Ramos (cell line): ENCODE measurements around the gene RPS18.
"Not testable (repeated sequence)": the region's sequence is repeated elsewhere in the genome, so short reads cannot be mapped to it uniquely, and the experiment has no call there.

ENCODE experiments used
- in situ Hi-C: fragments of 300-500 bp; cut with MboI; formaldehyde crosslinking; loops from one replicate; pipeline ENCODE4 v1.14.3; 2022; ENCODE audit warnings: low sequenced_read_pairs; ENCODE audit not compliant: unreplicated experiment

Gene RPS18

DNA sequence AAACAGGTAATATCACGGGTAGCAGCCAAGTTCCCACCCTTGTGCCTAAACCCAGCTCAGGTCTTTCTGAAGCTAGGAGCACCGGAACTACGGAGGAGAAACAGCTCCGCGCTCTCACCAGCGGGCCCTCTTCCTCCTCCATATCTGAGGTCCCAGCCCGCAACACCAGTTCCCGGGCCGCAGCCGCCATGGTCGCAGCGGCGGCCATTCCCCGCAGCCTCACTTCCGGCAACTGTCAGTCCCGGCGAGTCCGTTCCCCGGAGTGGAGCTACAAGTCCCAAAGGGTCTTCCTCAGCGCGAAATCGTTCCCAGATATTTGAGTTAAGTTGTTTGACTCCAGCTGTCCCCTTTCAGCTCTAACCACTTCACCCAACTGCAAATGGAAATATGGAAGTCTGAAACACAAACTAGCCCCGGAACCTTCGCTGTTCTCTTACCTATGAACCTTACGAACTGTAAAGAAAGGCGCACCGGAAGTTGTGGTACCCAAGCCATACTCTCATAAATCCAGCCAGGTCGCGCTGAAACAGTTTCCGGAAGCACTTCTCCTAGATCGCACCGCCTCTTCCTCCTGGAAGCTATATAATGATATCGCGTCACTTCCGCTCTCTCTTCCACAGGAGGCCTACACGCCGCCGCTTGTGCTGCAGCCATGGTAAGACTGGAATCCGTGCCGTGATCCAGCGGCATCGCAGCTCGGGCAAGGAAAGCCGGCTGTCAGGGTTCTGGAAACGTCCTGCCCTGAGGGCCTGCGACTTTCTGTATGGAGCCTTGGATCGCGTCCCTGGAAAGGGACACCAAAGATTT is at the start of gene RPS18, which contains the start of gene VPS52:
Gene RPS18 (plus strand): TSS at position 608 of the 807 bp plus-strand sequence. CDS start 45 bp downstream, at position 653.
Gene VPS52 (minus strand): TSS at position 409 of the 807 bp plus-strand sequence. CDS start 201 bp downstream, at position 208.
- in situ Hi-C loops = no loop called here

DNA sequence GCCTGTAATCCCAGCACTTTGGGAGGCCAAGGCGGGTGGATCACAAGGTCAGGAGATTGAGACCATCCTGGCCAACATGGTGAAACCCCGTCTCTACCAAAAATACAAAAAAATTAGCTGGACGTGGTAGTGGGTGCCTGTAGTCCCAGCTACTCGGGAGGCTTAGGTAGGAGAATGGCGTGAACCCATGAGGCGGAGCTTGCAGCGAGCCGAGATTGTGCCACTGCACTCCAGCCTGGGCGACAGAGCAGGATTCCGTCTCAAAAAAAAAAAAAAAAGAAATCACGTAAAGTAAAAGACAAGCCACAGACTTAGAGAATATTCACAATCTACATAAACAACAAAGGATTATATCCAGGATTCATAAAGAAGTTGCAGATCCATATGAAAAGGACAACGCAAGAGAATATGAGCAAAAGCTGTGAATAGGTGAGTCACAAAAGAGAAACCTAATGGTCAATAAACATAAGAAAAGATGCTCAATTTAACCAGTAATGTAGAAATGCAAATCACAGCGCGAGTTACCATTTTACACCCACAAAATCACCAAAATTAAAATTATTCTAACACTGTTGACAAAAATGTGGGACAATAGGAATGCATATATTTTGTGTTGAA is 45.3 kb upstream of the RPS18 start:
- in situ Hi-C loops = not testable (repeated sequence)

DNA sequence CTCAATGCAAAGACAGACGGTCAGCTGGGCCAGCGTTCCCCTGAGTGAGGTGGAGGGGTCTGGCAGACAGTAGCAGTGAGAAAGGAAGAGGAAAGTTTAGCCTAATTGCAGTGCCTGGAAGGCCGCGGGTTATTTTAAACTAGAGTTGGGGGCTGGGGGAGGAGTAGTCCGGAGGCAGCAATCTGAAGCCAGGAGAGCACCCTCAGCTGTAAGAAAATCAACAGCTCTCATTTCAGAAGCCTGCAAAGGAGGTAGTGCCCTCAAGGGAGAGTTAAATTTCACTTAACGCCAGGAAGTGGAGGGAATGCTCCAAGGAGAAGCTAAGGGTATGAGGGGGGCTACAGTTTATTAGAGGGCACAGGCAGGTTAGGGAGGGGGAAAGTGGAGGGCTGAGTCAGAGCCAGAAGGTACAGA is 36.6 kb upstream of the RPS18 start:
- in situ Hi-C loops = no loop called here

DNA sequence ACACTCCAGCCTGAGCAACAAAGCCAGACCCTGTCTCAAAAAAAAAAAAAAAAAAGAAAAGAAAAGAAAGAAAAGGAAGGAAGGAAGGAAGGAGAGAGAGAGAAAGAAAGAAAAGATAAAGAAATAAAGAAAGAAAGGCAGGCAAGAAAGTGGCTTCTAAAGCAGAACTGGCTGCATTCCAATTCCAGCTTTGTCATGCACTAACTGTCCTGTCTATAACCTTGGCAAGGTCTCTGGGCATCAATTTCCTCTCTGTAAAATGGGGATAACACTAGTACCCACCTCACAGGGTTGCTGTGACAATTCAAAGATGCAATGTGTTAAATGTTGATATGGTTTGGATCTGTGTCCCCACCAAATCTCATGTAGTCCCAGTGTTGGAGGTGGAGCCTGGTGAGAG is 35.5 kb upstream of the RPS18 start:
- in situ Hi-C loops = no loop called here

DNA sequence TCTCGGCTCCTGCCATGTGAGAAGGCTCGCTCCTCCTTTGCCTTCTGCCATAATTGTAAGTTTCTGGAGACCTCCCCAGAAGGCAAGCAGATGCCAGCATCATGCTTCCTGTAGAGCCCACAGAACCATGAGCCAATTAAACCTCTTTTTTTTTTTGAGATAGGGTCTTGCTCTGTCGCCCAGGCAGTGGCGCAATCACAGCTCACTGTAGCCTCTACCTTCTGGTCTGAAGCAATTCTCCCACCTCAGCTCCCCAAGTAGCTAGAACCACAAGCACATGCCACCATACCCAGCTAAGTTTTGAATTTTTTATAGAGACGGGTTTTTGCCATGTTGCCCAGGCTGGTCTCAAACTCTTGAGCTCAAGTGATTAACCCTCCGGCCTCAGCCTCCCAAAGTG is 35.0 kb upstream of the RPS18 start:
- in situ Hi-C loops = no loop called here

DNA sequence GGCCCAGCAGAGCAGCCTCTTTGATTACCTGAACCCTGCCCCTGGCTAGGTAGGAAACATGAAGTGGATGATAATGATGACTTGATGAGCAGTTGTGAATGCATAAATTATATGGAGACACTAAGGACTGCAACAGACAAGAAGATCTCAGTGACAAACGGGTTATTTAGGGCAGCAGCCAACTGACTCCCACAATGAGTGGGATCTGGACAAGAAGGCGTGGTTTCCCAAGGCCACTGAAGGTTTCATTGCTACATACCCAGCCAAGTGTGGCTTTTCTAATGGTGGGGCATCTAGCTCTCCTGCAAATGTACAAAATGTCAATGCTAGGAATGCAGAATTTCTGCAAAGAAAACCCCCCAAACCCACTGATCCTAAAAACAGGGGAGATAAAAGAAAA is 34.1 kb upstream of the RPS18 start:
- in situ Hi-C loops = no loop called here

DNA sequence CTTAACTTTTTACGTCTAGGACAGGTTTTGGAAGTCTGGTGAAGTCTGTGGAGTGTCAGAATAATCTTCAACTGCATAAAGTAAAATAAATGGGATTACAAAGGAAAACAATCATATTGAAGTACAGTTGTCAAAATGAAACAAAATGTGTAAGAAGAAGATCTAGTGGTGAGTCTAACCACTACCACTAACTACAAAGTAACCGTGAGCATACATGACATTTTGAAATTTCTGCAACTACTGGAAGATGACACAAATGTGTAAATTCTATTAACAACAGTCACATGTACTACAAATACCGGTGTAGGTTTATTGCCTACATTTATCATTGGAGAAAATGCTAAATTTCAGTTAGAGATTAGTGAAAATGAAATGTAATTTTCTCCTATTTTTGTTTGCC is 29.9 kb upstream of the RPS18 start:
- in situ Hi-C loops = loop anchor here (10.0 kb wide), 2 partner anchors 127 to 237 kb away; partner anchors contain the start of gene HLA-DOA

DNA sequence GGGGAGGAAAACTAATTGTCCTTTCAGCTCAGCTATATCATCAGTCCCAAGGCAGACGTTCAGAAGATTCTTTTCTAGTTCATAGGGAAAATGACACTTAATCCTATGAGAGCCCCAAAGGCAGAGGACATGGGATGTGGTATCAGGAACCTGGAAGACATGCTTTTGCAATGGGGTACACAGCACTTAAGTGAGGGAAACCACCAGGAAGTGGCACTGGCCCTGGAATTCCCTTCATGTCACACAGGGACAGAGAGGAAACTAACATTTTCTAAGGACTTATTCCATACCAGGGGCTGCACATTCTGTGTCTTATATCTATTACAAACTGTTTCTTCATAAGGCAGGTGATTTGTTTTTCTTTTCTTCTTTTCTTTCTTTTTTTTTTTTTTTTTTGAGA is 28.4 kb upstream of the RPS18 start:
- in situ Hi-C loops = loop anchor here (10.0 kb wide), 2 partner anchors 129 to 239 kb away; partner anchors contain the start of gene HLA-DOA

DNA sequence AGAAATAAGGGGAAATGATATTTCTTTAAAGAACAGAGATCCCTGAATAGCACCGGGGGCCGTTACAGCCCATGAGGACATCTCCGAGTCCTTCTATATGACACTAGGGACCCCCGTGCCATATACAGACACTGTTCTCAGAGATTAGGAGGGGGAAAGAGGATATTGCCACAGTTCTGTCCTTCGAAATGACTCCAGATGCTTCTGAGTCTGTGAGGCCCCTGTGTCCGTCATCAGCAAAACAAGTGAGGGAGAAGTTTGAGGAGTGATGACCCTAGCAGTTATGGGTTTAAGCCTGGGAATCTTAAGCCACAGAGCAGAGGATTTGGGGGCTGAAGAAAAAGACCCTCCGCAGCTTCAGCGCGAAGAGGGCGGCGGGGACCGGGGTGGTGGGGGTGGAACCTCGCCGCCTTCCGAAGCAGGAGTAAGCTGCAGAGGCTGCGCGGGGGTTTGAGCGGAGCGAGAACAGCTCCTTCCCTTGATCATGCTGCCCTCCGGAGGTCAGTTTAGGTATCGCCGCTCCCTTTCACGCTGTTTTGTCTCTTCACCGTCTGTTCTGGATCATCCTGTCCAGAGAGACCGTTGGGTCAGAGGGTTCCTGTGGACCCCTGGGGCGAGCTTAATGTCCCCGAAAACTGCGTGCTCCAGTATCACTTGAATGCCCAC is 23.8 kb upstream of the RPS18 start:
- in situ Hi-C loops = loop anchor here (10.0 kb wide), 2 partner anchors 133 to 243 kb away; partner anchors contain the start of gene HLA-DOA

DNA sequence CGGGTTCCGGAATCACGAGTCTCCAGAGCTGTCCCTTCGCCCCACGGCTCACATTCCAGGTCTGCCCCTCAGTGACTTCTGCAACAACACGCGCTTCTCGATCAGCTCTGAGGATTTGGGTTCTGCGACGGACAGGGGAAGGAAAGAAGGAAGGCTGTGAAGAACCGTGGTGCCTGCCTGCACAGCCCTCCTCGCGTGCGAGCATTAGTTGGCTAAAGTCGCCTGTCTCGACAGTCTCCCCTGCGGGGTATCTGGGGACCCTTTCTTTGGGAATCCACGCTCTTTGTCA is 23.3 kb upstream of the RPS18 start:
- in situ Hi-C loops = loop anchor here (10.0 kb wide), 2 partner anchors 134 to 244 kb away; partner anchors contain the start of gene HLA-DOA

DNA sequence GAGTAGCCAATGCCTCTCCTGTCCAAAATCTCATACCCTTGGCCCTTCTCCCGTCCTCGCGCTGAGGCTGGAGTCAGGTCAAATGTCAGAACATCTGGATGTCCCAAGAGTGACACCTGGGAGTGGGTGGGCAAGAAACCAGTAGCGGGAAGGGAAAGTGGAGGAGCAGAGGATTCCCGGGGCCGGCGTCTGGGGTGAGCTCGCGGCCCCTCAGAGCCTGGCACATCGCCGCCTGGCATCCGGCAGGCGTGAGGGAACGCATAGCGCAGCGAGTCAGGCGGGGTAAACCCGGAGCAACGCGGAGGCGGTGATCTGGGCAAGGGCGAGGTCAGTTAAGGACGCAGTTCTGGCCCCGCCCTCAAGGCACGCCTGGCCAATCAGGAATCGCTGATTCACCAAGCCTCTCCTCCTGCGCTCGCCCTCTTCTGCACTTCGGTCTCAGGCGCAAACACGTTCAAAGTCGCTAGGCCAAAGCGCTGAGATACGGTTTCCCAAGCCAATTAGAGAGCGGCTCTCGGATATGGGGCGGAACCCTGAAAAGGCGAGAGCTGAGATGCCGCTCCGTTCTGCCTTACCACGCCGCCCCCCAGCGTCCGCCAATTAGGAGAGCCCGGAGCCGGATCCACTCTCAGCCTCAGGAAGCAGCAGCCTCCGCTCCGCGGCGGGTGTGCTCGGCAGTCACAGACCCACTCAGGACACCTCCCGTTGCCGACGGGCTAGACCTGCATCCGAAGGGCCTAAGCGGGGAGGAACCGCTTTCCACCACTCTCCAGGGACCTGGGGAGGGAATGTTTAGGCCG is 22.7 kb upstream of the RPS18 start:
- in situ Hi-C loops = loop anchor here (10.0 kb wide), 2 partner anchors 134 to 244 kb away; partner anchors contain the start of gene HLA-DOA

DNA sequence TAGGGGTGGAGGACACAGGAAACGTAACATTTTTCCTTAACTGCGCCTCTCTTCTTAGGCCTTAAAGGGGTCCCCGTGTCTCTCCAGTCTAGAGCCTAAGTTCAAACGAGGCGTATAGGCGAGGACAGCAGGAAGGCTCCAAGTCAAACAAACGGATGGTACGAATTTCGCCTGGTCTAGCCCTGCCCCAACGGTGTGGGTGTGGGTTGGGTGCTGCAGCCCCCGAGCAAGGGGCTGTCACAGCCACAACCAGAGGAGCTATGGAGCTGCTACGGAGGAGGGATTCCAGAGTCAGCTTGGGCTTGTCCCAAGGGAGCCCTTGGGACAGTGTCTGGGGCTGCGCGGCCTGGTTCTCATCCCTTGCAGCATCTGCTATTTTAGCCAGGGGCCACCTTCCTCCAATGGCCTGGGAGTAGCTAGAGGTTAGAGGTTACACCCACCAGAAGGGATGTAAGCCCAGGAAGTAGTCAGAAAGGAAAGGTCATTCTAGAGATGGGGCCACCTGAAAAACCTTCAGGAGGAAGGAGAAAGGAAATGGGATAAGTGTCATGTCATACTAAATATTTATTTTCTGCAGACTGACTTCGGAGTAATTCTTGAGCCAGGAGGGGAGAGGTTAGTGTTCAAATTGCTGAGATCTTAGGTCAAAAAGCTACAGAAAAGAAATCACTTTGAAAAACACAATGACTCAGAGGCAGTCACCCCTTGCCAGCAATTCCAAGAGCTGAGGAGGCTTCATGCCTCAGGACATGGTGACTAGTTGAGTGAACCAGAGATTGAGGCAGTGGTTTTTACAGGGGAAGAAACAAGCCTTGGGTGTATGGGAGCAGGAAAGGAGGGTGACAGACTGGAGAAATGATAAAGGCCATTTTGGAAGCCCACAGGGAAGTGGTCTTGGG is 21.9 kb upstream of the RPS18 start:
- in situ Hi-C loops = loop anchor here (10.0 kb wide), 2 partner anchors 135 to 245 kb away; partner anchors contain the start of gene HLA-DOA

DNA sequence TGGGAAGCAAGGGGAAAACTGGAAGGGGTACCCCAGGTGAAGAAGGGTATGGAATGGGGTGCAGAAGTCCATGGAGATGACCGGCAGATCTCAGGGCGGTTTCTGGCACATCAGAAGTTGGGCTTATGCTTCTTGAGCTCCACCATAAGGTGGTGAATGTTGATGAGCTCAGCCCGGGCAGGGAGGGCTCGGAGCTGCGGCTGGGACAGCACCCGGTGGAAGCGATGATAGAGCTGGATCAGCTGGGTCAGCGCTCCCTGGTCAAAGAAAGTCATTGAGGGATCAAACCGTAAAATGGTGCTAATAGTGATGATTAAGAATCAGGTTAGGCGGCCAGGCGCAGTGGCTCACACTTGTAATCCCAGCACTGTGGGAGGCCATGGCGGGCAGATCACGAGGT is 21.1 kb upstream of the RPS18 start:
- in situ Hi-C loops = no loop called here

DNA sequence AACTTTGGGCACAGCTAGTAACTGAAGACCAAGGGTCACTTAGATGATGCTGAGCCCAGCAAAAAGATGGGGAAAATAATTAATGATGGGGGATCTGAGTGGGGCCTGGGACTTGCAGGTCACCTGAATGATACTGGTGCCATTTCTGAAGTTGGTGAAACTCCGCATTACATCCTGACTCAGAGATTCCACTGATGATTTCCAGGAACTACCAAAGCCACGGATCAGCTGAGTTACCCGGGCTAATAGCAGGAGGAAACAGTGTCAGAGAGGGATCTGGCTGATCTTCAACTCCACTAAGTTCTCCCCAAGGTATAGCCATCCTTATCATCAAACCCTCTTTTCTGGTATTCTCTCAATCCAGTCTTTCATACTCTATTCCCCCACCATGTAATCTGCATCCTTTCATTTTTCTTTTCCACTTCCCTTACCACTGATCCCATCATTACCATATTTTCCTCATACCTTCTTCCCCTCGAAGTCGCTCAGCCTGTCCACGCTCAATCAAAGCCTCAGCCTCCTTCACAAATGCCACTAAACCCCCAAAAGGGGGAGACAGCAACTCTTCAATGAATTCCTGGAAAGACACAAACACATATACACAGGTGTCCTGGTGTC is 20.4 kb upstream of the RPS18 start:
- in situ Hi-C loops = no loop called here

DNA sequence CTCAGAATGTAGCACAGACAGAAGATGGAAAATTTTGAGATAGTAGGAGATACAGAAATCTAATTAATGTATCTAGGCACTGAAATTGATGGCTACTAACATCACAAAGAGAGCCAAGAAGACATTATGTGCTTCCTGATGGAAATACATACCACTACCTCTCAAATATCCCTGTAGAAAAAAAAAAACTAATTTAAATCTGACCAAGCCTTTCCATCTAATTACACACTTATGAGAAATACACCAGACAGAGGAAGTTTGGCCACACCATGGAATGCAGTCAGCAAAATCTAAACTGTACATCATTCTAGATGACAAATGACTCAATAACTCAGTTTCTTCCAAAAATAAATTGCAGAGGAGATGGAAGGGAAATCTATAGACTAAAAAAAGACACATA is 19.1 kb upstream of the RPS18 start:
- in situ Hi-C loops = no loop called here

DNA sequence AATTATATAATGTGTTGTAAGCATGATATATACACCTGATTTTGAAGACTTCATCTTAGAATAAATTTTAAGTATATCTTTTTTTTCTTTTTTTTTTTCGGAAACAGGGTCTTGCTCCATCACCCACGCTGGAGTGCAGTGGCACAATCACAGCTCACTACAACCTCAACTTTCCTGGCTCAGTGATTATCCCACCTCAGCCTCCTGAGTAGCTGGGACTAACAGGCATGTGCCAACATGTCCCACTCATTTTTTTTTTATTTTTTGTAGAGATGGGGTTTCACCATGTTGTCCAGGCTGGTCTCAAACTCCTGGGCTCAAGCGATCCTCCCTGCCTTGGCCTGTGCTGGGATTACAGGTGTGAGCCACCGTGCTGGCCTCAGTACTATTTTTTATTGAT is 17.3 kb upstream of the RPS18 start:
- in situ Hi-C loops = no loop called here

DNA sequence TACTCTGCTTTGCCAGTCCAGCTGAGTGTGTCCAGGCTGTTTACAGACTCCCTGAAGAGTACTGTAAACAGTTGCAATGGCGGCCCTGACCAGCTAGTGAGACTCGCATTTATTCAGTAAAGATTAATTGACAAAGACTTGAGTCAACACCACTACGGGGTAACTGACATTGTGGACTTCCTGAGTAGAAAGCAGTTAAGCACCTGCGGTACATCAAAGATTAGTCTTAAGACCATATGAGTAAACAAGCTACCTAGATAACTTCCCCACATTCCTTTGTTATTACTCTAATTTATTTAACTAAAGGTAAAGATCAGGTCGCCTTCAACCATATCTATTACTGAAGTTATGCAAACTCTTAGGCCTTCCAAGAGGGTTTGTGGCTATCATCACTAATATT is 12.8 kb upstream of the RPS18 start:
- in situ Hi-C loops = no loop called here

DNA sequence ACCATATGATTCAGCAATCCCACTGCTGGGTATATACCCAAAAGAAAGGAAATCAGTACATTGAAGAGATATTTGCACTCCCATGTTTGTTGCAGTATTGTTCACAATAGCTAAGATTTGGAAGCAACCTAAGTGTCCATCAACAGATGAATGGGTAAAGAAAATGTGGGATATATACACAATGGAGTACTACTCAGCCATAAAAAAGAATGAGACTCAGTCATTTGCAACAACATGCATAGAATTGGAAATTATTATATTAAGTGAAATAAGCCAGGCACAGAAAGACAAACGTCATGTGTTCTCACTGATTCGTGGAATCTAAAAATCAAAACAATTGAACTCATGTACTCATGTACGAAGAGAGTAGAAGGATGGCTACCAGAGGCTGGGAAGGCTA is 9.4 kb upstream of the RPS18 start:
- in situ Hi-C loops = not testable (repeated sequence)

DNA sequence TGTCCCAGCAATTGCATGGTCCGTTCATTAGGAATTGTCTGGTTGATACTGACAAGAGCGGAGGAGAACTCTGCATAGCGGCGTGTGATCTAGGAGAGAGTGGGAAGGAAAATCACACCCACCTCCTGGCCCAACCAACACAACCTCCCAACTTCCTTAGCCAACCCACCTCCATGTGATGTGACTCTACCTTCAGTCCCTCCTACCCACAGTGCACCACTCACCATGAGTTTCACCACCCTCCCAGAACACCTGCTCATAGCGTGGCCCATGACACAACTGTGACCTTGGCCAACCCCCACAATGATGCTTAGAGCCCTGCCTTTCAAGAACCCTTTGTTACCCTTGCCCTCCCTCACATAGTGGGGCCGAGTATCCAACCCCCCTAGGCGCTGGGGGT is 7.9 kb upstream of the RPS18 start:
- in situ Hi-C loops = no loop called here
